CD4-positive, alpha-beta T cell treated with Interleukin-6 at 100 ng/mL for 8 hours (primary cell): Measurements from ENCODE around the gene LRRC2.

Experiments used
- DNase-seq: peaks from one replicate; pipeline ENCODE4 v3.0.0-alpha.2; 2020; ENCODE audit warnings: mixed read lengths, low spot score

LRRC2 gene

DNA sequence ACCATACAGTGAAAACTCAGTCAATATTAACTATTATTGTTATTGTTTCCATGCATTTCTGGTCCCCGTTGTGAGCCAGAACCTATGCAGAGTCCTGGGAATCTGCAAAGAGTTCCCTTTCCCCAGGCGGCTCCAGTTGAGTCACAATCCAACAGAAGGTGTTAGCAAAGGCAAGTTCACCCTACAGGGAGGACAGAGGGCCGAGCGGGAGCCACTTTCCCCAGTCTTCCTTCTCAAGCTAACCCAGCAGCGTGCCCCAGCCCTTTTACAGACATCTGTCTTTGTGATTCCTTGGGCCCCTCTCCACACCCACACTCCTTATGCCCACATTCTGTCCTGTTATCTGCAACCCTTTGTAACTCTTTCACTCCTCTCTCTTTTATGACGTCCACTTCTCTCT is 88.3 kb downstream of the LRRC2 start:
- DNase-seq, result no peak

DNA sequence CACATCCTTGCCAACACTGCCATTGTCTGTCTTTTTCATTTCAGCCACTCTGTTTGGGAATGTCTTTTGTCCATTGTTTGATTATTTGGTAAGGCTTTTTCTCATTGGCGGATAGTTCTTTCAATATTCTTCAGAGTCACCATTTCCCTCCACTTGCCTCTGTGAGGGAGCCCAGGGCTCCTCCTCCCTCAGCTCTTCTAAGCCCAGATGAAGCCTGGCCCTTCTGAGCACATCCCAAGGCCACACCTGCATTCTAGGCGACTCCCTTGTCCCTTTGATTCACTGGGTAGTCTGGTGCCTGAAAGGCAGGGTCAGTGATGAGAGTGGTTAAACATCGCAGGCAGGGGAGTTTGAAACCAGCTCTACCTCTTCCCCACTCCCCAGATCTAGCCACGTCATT is 89.0 kb downstream of the LRRC2 start:
- DNase-seq, result no peak

DNA sequence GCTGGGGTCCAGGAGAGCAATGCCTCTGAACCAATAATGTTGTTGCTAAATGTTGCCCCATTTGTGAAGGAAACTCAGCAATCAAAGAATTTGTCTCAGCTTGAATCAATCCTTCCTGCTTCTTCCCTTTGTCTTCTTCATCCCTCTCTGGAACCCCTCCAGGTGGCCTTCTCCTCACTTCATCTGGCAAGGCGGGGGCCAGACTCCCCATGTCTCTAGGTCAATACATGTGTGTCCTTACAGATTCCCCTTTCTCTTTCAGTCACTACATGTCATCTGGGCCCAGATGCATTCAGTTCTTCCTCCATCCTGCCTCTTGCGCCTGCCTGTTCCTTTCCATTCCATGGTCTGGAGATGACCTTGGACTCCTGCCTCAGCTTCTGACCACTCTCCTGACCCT is 93.4 kb downstream of the LRRC2 start:
- DNase-seq, result no peak

DNA sequence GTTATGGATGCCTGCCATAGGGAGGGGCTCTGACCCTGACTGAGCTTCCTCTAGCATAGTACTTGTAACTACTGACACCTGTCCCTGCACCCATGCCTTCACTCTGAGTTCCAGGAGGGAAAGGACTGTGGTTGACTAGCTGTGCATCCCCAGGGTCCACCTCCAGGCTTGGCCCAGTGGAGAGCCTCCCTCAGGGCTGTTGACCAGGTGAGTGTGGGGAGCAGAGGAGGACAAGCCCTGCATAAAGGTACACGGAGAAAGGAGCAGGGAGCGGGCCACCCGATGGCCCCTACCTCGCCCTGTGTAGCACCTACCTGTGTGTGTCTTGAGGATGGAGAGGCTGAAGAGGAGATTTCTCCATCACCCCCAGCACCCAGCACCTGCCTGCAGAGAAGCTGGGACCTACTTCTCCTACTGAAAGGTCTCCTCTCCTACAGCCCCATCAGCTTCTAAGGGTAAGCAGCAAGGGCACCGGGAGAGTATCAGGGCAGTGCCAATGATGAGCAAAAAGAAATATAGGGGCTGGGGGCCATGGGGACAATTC is 94.7 kb downstream of the LRRC2 start:
- no peak for DNase-seq

DNA sequence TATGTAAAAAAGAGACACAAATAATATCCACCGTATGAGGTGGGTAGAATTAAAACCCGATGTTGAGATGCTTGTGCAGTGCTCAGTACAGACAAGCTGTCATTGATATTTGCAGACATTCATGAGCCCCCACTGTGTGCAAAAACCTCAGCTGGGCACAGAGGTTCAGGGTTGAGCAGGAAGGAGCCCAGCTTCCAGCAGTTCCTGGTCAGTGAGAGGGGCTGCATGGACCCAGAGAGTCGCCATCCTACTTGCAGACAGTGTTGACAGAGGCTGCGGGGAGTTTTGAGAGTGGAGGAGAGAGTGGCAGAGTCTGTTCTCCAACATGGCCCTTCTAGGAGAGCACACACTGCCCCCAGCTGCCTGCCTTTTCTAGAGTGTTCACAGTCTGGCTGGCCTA is 95.3 kb downstream of the LRRC2 start:
- DNase-seq, result no peak

DNA sequence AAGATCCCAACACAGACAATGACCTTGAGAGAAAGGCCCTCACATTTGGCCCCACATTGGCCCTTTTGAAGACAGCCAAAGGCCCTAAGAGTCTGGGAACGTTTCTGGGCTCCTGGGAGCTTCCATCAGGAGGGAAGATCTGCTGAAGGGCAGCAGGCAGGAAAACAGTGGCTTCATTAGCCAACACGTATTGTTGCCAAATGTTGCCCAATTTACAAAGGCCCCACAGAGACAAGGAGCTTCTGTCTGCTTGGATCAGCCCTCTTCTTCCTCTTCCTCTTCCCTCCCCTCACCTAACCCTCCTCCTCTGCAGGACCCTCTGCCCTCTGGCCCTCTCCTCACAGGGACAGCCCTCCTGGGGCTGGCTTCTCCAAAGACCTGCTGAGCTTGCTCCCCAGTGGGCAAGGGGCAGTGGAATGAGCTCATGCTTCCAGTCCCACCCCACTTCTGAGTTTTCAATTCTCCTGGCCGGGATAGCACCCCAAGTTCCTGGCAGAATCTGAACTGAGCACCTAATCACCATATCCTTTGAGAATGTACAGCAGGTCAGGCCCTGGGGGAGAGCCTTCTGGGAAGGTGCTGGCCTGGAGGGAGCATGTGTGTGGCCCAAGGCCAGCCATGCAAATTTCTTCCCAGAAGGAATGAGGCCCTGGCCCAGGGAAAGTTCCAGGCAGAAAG is 96.3 kb downstream of the LRRC2 start:
- no peak for DNase-seq

DNA sequence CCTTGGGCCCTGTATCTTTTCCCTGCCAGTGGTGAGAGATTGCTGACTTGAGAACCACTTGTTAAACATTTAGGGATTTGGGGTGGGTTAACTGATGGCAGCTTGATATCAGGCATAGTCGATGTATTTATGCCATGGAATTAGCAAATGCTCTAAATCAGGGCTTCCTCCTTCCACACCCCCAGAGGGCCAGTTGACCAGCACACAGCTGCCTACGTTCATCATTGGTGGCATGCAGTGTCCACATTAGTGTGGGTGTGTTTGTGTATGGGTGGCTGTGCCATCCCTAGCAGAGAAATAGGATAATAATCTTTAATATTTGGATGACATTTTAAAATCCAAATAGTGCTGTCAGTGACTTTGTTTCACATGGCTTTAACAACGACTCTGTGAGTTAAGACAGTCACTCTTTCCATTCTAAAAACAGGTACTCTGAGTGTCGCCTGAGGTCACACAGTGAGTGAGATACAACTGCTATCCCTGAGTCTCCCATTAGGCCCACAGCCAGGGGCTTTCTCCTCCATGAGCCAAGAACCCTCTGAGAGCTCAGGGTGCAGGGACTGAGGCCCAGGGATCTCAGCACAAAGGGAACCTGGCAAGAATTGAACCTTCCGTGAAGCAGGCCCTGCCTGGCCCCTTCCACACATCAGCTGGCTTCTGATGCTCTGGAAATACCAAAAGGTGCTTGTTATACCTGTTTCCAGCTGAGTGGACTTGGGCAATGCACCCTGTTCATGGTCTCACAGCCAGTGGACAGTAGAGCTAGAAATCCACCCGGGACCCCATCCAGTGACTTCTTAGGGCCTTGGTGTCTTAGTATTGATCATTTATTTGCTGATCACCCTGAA is 97.1 kb downstream of the LRRC2 start:
- DNase-seq, result no peak

DNA sequence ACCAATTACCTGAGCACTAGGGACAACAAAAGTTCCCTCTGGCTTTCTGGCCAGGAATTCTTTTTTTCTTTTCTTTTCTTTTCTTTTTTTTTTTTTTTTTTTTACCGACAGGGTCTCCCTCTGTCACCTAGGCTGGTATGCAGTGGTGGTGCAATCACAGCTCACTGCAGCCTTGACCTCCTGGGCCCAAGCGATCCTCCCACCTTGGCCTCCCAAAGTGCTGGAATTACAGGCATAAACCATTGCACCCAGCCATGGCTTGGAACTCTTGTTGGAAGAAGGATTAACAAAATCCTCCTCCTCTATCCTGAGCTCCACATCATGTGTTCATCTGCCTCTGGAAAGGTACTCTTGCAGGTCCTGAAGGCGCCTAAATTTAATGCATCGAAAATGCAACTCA is 98.5 kb downstream of the LRRC2 start:
- DNase-seq, result no peak

DNA sequence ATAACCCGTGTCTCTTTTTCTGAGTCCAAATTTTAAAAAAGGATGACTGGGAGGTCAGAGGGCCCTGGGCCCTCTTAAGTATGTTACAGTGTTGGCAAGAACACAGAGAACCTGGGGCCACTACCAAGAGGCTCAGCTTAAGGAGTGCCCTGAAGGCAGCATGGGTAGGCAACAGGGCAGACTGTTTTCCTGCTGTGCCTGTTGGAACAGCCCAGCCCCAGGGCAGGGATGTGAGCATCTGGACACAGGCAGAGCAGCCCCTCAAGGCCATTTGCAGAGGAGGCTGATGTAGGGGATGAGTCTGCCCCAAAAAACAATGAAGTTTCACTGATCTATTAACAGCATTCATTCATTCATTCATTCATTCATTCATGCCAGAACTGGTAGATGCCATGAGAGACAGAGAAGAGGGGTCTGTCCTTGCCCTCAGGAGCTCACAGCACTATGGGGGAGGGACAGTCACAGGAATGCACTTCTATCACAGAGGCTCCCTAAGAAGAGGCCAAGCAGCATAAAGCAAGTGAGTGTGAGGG is 99.2 kb downstream of the LRRC2 start:
- no peak for DNase-seq

DNA sequence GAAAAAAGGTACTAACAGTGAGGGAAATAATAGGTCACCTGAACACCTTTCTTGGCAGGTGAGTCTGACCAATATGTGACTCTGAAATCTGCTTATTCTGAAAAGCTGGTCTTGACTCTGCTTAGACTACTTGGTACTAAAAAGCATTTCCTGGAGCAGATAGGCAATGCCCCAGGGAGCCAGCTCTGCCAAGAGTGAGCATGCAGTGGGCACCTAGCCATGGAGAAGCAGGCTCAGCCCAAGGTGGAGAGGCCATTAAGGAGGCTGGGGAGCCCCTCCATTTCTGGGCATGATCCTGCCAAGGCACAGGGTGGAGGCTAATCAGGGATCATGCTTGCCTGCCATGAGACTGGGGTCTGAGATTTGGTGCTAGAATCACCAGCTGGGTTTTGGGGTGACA is 99.8 kb downstream of the LRRC2 start:
- no peak for DNase-seq
